K562 (cell line): ENCODE measurements around the gene TLK2. TPM values are rescaled to one million over a fixed set of nuclear protein-coding genes. Genes with fewer than 3 reads are reported as not detected.

Experiments
- ATAC-seq: fragments of 200-7000 bp; cut with Tn5 transposase; 3 replicates; pipeline ENCODE4 v1.9.1; 2020; ENCODE audit warnings: moderate library complexity
- BruUV-seq: library from RNA; stranded (reverse); fragments of 400-500 nt; replicated peaks from 2 replicates; lab custom pipeline; 2021; lab: Mats Ljungman, UMichigan
- CTCF ChIA-PET: fragments of 300-600 bp; formaldehyde crosslinking; extraction: SDS; loops from one replicate; lab custom pipeline; 2021; ENCODE audit warnings: low intra/inter-chr PET ratio; lab: Yijun Ruan, JAX
- POLR2A ChIA-PET: fragments of 300-600, 350-650 bp; sonication (Branson Sonifier 250); formaldehyde crosslinking; extraction: SDS; loops from one replicate; lab custom pipeline; 2021; ENCODE audit warnings: antibody characterized with exemption, inconsistent platforms; lab: Yijun Ruan, JAX
- DNase-seq, 4 experiments: peaks; one replicate each; pipeline versions ENCODE4 v3.0.0 to v3.0.0-alpha.2; 2011 to 2018; ENCODE audit warnings: low spot score in 3 of 4, mixed read lengths in 3 of 4; ENCODE audit errors: extremely low read depth in 1 of 4
- FAIRE-seq: peaks from 2 replicates; lab custom pipeline; 2011; peaks lifted over from hg19 to GRCh38; lab: Jason Lieb, UNC
- H2AFZ ChIP-seq: 2 replicates; pipeline ENCODE4 v1.6.0; 2011; ENCODE audit warnings: low read depth, low read length, control low read depth, inconsistent platforms
- H3K27ac ChIP-seq: fragments of 200-600 bp; 3 replicates; pipeline ENCODE4 v1.8.0; 2011; ENCODE audit warnings: low read depth, mild to moderate bottlenecking, control low read depth, inconsistent platforms, low read length, moderate library complexity, mixed read lengths; ENCODE audit errors: extremely low read depth
- H3K27me3 ChIP-seq, 2 experiments: fragments of 300-600 bp in 1 of 2; 2 replicates in 1 of 2; 3 replicates in 1 of 2; pipeline versions ENCODE4 v1.6.0 to v1.8.0; 2011; ENCODE audit warnings: inconsistent platforms in 2 of 2, low read length in 2 of 2, mild to moderate bottlenecking in 1 of 2, mixed read lengths in 1 of 2, moderate library complexity in 1 of 2; ENCODE audit not compliant: control insufficient read depth in 2 of 2, insufficient read depth in 2 of 2
- H3K36me3 ChIP-seq: fragments of 300-600 bp; 3 replicates; pipeline ENCODE4 v1.8.0; 2011; ENCODE audit warnings: mild to moderate bottlenecking, low read length, inconsistent platforms; ENCODE audit not compliant: control insufficient read depth, insufficient read depth
- H3K4me1 ChIP-seq, 2 experiments: fragments of 200-600 bp in 1 of 2; replicated peaks in 1 of 2; 2 replicates in 1 of 2; 3 replicates in 1 of 2; pipeline versions ENCODE4 v1.5.1 to v1.8.0; 2011; ENCODE audit warnings: inconsistent platforms in 2 of 2, low read length in 2 of 2, mild to moderate bottlenecking in 1 of 2, mixed read lengths in 1 of 2, moderate library complexity in 1 of 2; ENCODE audit not compliant: control insufficient read depth in 2 of 2, insufficient read depth in 2 of 2
- H3K4me2 ChIP-seq: 2 replicates; pipeline ENCODE4 v1.6.1; 2011; ENCODE audit warnings: low read length, control low read depth, inconsistent platforms, mixed read lengths; ENCODE audit not compliant: insufficient read depth
- H3K4me3 ChIP-seq: fragments of 200-600 bp; sonication (generic), shearing (Covaris generic); 2 replicates; pipeline ENCODE4 v1.5.1; 2016; ENCODE audit warnings: control low read depth, inconsistent platforms
- H3K79me2 ChIP-seq: fragments of 200-600 bp; 3 replicates; pipeline ENCODE4 v1.8.0; 2011; ENCODE audit warnings: low read length, inconsistent platforms; ENCODE audit not compliant: control insufficient read depth, insufficient read depth
- H3K9ac ChIP-seq, 2 experiments: 2 replicates each; pipeline versions ENCODE4 v1.6.0 to v1.6.1; 2011; ENCODE audit warnings: low read depth in 2 of 2, low read length in 2 of 2, control low read depth in 1 of 2, inconsistent platforms in 1 of 2, mild to moderate bottlenecking in 1 of 2, mixed read lengths in 1 of 2; ENCODE audit not compliant: insufficient read depth in 1 of 2
- H3K9me1 ChIP-seq: one replicate; pipeline ENCODE4 v1.6.0; 2011; ENCODE audit warnings: inconsistent platforms, mild to moderate bottlenecking, low read length, moderate library complexity; ENCODE audit not compliant: control insufficient read depth, insufficient read depth
- H3K9me3 ChIP-seq: replicated peaks from 2 replicates; pipeline ENCODE4 v1.5.1; 2011; ENCODE audit warnings: low read depth, low read length, inconsistent platforms; ENCODE audit not compliant: control insufficient read depth, insufficient read depth
- H4K20me1 ChIP-seq: replicated peaks from 2 replicates; pipeline ENCODE4 v1.6.1; 2011; ENCODE audit warnings: low read length, inconsistent platforms, mixed read lengths; ENCODE audit not compliant: control insufficient read depth, insufficient read depth
- CHCHD3 ChIP-seq: fragments of 250-450 bp; sonication (Bioruptor Pico); IDR thresholded peaks from 2 replicates; pipeline ENCODE4 v2.1.2; 2022; ENCODE audit warnings: mild to moderate bottlenecking
- MED1 ChIP-seq: sonication (generic); formaldehyde crosslinking; IDR thresholded peaks from 2 replicates; pipeline ENCODE4 v1.8.1; 2023; ENCODE audit warnings: missing genetic modification reagents, borderline replicate concordance
- NFRKB ChIP-seq: fragments of 450-650 bp; IDR thresholded peaks from 2 replicates; pipeline ENCODE4 v1.6.1; 2016; ENCODE audit warnings: low read depth
- PHF20 ChIP-seq: fragments of 450-650 bp; IDR thresholded peaks from 2 replicates; pipeline ENCODE4 v1.6.1; 2018; ENCODE audit not compliant: partially characterized antibody
- TFAM ChIP-seq: fragments of 250-450 bp; sonication (Bioruptor Pico); conservative IDR thresholded peaks from 2 replicates; pipeline ENCODE4 v1.5.0; 2021; ENCODE audit warnings: mild to moderate bottlenecking, moderate library complexity
- ZBTB1 ChIP-seq: sonication (generic); formaldehyde crosslinking; IDR thresholded peaks from 2 replicates; pipeline ENCODE4 v1.8.1; 2023; ENCODE audit warnings: missing genetic modification reagents, low read depth, mild to moderate bottlenecking, borderline replicate concordance
- ZKSCAN3 ChIP-seq: fragments of 250-450 bp; sonication (Bioruptor Pico); IDR thresholded peaks from 2 replicates; pipeline ENCODE4 v1.4.0; 2020
- ZNF184 ChIP-seq: sonication (generic); formaldehyde crosslinking; IDR thresholded peaks from 2 replicates; pipeline ENCODE4 v1.5.0; 2020; ENCODE audit warnings: missing genetic modification reagents
- ZNF263 ChIP-seq: sonication (generic); formaldehyde crosslinking; IDR thresholded peaks from 2 replicates; pipeline ENCODE4 v1.8.0; 2022; ENCODE audit warnings: mild to moderate bottlenecking, missing genetic modification reagents, borderline replicate concordance
- ZNF316 ChIP-seq: fragments of 450-650 bp; IDR thresholded peaks from 2 replicates; pipeline ENCODE4 v1.6.1; 2016
- WGBS: fragments of 100-300 bp; shearing (Covaris generic); methylation state at CpG from one replicate; pipeline ENCODE4 v1.1.6; 2016; ENCODE audit warnings: low coverage, mixed read lengths; ENCODE audit not compliant: insufficient coverage; ENCODE audit errors: missing lambda C conversion rate; 5-methylcytosine and 5-hydroxymethylcytosine counted together
- in situ Hi-C: fragments of 300-500 bp; cut with MboI; formaldehyde crosslinking; loops from 4 replicates; pipeline ENCODE4 v1.15.0; 2018; ENCODE audit warnings: inconsistent platforms, mixed read lengths
- intact Hi-C: fragments of 100-400 bp; cut with micrococcal nuclease; formaldehyde crosslinking; loops from 2 replicates; pipeline ENCODE4 v1.14.2; 2022
- polyA plus RNA-seq, 8 experiments: library from polyadenylated mRNA; depleted of rRNA in 4 of 8; stranded (reverse) in 5 of 8; unstranded in 3 of 8; fragments of >200 nt; fragmentation: Nextera tagmentation in 2 of 8; fragmentation: Illumina TruSeq in 1 of 8; extraction: Ambion mirVana in 2 of 8; extraction: Trizol in 1 of 8; gene quantifications; 2 replicates each; pipeline versions ENCODE4 v1.2.1 to v1.2.3, GENCODE V29; 2011 to 2014; ENCODE audit warnings: inconsistent platforms in 1 of 8, missing spikeins in 1 of 8
- total RNA-seq, 7 experiments: library from RNA; depleted of rRNA in 6 of 7; stranded (reverse); fragments of >200 nt in 6 of 7; fragmentation: Illumina TruSeq in 2 of 7; extraction: Trizol in 2 of 7; gene quantifications; 2 replicates each; pipeline versions ENCODE4 v1.2.1 to v1.2.3, GENCODE V29; 2011 to 2021; ENCODE audit warnings: low replicate concordance in 1 of 7
- TF ChIP-seq, protein P1 (sequence below): sonication (generic); formaldehyde crosslinking; IDR thresholded peaks from 2 replicates; pipeline ENCODE4 v1.8.0; 2023; ENCODE audit warnings: mild to moderate bottlenecking, missing genetic modification reagents
- TF ChIP-seq, protein P2 (sequence below): fragments of 450-650 bp; IDR thresholded peaks from 2 replicates; pipeline ENCODE4 v1.6.1; 2016; ENCODE audit warnings: low read depth

Gene TLK2
- total and polyA plus RNA-seq, 9 of the 15 experiments (the other 6 are each of a cell fraction or from before 2014, with no cell fraction given) = 10.1 to 51.9 (median 32.4) TPM

DNA sequence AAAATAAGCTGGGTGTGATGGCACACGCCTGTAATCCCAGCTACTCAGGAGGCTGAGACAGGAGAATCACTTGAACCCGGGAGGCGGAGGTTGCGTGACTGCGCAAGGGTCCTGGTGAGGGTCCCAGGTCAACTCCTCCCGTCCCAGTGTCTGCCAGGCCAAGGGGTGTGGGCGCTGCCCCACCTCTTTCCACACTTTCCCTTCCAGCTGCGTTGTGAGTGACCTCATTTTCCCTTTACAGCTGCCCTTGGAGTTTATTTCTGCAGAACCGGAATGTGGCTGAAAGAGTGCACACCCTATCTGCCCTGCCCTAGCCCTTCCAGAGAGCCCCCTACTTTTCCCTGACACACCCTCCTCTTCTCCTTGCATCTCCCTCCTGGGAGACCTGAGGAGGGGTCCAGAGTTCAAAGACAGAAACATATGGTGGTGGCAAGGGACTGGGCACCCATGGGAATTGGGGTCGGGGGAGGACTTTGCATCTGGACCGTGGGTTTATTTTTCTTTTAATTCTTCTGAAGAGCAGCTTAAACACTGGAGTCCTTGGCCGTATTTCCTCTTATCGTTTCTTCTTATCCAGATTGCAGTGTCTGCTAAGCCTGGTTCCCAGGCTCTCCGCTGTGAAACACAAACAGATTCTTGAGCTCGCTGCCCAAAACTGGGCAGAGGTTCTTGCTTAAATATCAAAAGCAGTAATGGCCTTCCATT is 169.8 kb downstream of the TLK2 start:
- ATAC-seq (no peak), FAIRE-seq (no peak), DNase-seq (no peak)
- H4K20me1 ChIP-seq = 0 out of 2 replicates have a peak, but pooled peaks cover 1% of the 10 kb centered on the region
- no peaks in the 10 kb centered on the region for H3K36me3 ChIP-seq
- TF ChIP-seq ZBTB1 (CRISPR knock-in tag) (no peak), CHCHD3 (CRISPR knock-in tag) (no peak), TFAM (no peak), ZNF184 (CRISPR knock-in tag) (no peak), ZNF316 (no peak), ZNF263 (no peak), MED1 (CRISPR knock-in tag) (no peak), ZKSCAN3 (CRISPR knock-in tag) (no peak), PHF20 (no peak), NFRKB (no peak)
- TF ChIP-seq, protein P1, sequence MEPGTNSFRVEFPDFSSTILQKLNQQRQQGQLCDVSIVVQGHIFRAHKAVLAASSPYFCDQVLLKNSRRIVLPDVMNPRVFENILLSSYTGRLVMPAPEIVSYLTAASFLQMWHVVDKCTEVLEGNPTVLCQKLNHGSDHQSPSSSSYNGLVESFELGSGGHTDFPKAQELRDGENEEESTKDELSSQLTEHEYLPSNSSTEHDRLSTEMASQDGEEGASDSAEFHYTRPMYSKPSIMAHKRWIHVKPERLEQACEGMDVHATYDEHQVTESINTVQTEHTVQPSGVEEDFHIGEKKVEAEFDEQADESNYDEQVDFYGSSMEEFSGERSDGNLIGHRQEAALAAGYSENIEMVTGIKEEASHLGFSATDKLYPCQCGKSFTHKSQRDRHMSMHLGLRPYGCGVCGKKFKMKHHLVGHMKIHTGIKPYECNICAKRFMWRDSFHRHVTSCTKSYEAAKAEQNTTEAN = no peak
- TF ChIP-seq, protein P2, sequence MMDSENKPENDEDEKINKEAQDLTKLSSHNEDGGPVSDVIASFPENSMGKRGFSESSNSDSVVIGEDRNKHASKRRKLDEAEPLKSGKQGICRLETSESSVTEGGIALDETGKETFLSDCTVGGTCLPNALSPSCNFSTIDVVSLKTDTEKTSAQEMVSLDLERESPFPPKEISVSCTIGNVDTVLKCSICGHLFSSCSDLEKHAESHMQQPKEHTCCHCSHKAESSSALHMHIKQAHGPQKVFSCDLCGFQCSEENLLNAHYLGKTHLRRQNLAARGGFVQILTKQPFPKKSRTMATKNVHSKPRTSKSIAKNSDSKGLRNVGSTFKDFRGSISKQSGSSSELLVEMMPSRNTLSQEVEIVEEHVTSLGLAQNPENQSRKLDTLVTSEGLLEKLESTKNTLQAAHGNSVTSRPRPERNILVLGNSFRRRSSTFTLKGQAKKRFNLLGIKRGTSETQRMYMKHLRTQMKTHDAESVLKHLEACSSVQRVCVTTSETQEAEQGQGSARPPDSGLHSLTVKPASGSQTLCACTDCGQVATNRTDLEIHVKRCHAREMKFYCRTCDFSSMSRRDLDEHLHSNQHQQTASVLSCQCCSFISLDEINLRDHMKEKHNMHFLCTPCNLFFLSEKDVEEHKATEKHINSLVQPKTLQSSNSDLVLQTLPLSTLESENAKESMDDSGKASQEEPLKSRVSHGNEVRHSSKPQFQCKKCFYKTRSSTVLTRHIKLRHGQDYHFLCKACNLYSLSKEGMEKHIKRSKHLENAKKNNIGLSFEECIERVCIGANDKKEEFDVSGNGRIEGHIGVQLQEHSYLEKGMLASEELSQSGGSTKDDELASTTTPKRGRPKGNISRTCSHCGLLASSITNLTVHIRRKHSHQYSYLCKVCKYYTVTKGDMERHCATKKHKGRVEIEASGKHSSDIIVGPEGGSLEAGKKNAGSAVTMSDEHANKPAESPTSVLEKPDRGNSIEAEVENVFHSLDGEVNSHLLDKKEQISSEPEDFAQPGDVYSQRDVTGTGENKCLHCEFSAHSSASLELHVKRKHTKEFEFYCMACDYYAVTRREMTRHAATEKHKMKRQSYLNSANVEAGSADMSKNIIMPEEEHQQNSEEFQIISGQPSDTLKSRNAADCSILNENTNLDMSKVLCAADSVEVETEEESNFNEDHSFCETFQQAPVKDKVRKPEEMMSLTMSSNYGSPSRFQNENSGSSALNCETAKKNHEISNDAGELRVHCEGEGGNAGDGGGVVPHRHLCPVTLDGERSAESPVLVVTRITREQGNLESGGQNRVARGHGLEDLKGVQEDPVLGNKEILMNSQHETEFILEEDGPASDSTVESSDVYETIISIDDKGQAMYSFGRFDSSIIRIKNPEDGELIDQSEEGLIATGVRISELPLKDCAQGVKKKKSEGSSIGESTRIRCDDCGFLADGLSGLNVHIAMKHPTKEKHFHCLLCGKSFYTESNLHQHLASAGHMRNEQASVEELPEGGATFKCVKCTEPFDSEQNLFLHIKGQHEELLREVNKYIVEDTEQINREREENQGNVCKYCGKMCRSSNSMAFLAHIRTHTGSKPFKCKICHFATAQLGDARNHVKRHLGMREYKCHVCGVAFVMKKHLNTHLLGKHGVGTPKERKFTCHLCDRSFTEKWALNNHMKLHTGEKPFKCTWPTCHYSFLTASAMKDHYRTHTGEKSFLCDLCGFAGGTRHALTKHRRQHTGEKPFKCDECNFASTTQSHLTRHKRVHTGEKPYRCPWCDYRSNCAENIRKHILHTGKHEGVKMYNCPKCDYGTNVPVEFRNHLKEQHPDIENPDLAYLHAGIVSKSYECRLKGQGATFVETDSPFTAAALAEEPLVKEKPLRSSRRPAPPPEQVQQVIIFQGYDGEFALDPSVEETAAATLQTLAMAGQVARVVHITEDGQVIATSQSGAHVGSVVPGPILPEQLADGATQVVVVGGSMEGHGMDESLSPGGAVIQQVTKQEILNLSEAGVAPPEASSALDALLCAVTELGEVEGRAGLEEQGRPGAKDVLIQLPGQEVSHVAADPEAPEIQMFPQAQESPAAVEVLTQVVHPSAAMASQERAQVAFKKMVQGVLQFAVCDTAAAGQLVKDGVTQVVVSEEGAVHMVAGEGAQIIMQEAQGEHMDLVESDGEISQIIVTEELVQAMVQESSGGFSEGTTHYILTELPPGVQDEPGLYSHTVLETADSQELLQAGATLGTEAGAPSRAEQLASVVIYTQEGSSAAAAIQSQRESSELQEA = no peak
- in situ Hi-C loops = no loop called here
- H3K9me1 ChIP-seq = no peaks in the 10 kb centered on the region
- H3K79me2 ChIP-seq = no peaks in the 10 kb centered on the region
- no peak overlapping the region for H3K4me2 ChIP-seq
- H3K27ac ChIP-seq = no peak overlapping the region
- ChIA-PET CTCF (no interaction called here), POLR2A (interaction anchor here (0.7 to 1.7 kb wide), 3 partner anchors 10 to 1625 kb away, joined by 3 to 5 read pairs (median 3); no protein-coding TSS in a partner anchor)
- intact Hi-C loops = no loop called here
- BruUV-seq = no TSS peak
- WGBS = 36% methylated on average over 14 of the region's 15 CpGs
- no peak overlapping the region for H2AFZ ChIP-seq
- H3K9ac ChIP-seq = no peak overlapping the region
- H3K4me3 ChIP-seq = no peak overlapping the region
- H3K27me3 ChIP-seq = peaks cover 3 to 19% of the 10 kb centered on the region in 2 experiments; a peak in 2 of 5 replicates
- no peaks in the 10 kb centered on the region for H3K9me3 ChIP-seq
- peaks cover 12 to 18% of the 10 kb centered on the region in 2 experiments for H3K4me1 ChIP-seq
